HepG2 (cell line): ENCODE data around the gene IQGAP3. TPM values are rescaled to one million over a fixed set of nuclear protein-coding genes. Genes with fewer than 3 reads are reported as not detected.

ENCODE experiments used
- ATAC-seq: fragments of 200-7000 bp; cut with Tn5 transposase; 3 replicates; pipeline ENCODE4 v1.9.1; 2020; ENCODE audit warnings: mild to moderate bottlenecking, moderate library complexity
- BruUV-seq: library from RNA; stranded (reverse); fragments of 400-500 nt; replicated peaks from 2 replicates; lab custom pipeline; 2021; lab: Mats Ljungman, UMichigan
- CTCF ChIA-PET: fragments of 300-600 bp; formaldehyde crosslinking; extraction: SDS; loops from one replicate; lab custom pipeline; 2021; ENCODE audit warnings: low total read pairs, inconsistent platforms, low intra/inter-chr PET ratio; lab: Yijun Ruan, JAX
- POLR2A ChIA-PET: fragments of 350-600 bp; sonication (Branson Sonifier 250); formaldehyde crosslinking; loops from one replicate; lab custom pipeline; 2020; ENCODE audit warnings: antibody characterized with exemption, inconsistent platforms; lab: Yijun Ruan, JAX
- DNase-seq: peaks from one replicate; pipeline ENCODE4 v3.0.0-alpha.2; 2015; ENCODE audit warnings: low spot score
- FAIRE-seq: peaks from 3 replicates; lab custom pipeline; 2011; peaks lifted over from hg19 to GRCh38; lab: Jason Lieb, UNC
- H2AFZ ChIP-seq: one replicate; pipeline ENCODE4 v1.6.1; 2011; ENCODE audit warnings: low read length, inconsistent platforms
- H3K27ac ChIP-seq: fragments of 300-600 bp; 3 replicates; pipeline ENCODE4 v1.8.0; 2011; ENCODE audit warnings: mixed run types, mild to moderate bottlenecking, mixed read lengths, low read length, inconsistent platforms; ENCODE audit not compliant: insufficient read depth; ENCODE audit errors: extremely low read length
- H3K27me3 ChIP-seq, 2 experiments: fragments of 200-600 bp in 1 of 2; 2 replicates in 1 of 2; 3 replicates in 1 of 2; pipeline versions ENCODE4 v1.6.0 to v1.8.0; 2011; ENCODE audit warnings: low read length in 2 of 2, mild to moderate bottlenecking in 2 of 2, moderate library complexity in 2 of 2, inconsistent platforms in 1 of 2; ENCODE audit not compliant: insufficient read depth in 2 of 2, control insufficient read depth in 1 of 2
- H3K36me3 ChIP-seq, 2 experiments: fragments of 200-600 bp in 1 of 2; replicated peaks in 1 of 2; 2 replicates in 1 of 2; 3 replicates in 1 of 2; pipeline versions ENCODE4 v1.5.1 to v1.8.0; 2011; ENCODE audit warnings: low read length in 2 of 2, inconsistent platforms in 1 of 2; ENCODE audit not compliant: insufficient read depth in 2 of 2, control insufficient read depth in 1 of 2
- H3K4me1 ChIP-seq: 2 replicates; pipeline ENCODE4 v1.5.1; 2012; ENCODE audit warnings: low read length, inconsistent platforms; ENCODE audit not compliant: insufficient read depth
- H3K4me2 ChIP-seq: 2 replicates; pipeline ENCODE4 v1.6.0; 2011; ENCODE audit warnings: low read depth, low read length, inconsistent platforms
- H3K4me3 ChIP-seq, 3 experiments: fragments of 200-600 bp in 1 of 3; sonication (generic), shearing (Covaris generic) in 1 of 3; replicated peaks in 1 of 3; 2 replicates each; pipeline ENCODE4 v1.5.1; 2011 to 2016; ENCODE audit warnings: low read length in 3 of 3, inconsistent platforms in 2 of 3, low read depth in 2 of 3, mild to moderate bottlenecking in 2 of 3, control low read depth in 1 of 3, mixed read lengths in 1 of 3; ENCODE audit not compliant: insufficient read depth in 1 of 3
- H3K79me2 ChIP-seq: one replicate; pipeline ENCODE4 v1.6.1; 2011; ENCODE audit warnings: low read length, inconsistent platforms; ENCODE audit not compliant: insufficient read depth
- H3K9ac ChIP-seq: 2 replicates; pipeline ENCODE4 v1.6.0; 2011; ENCODE audit warnings: mild to moderate bottlenecking, low read depth, low read length, inconsistent platforms; ENCODE audit not compliant: insufficient read depth
- H3K9me3 ChIP-seq: 2 replicates; pipeline ENCODE4 v1.5.1; 2012; ENCODE audit warnings: mild to moderate bottlenecking, low read length
- H4K20me1 ChIP-seq: 2 replicates; pipeline ENCODE4 v1.6.0; 2011; ENCODE audit warnings: inconsistent platforms, mild to moderate bottlenecking, low read length, moderate library complexity; ENCODE audit not compliant: insufficient read depth
- CHCHD3 ChIP-seq: sonication (generic); formaldehyde crosslinking; IDR thresholded peaks from 2 replicates; pipeline ENCODE4 v1.8.0; 2022; ENCODE audit warnings: mild to moderate bottlenecking, missing genetic modification reagents, moderate library complexity
- DNMT1 ChIP-seq: sonication (generic); formaldehyde crosslinking; IDR thresholded peaks from 2 replicates; pipeline ENCODE4 v1.5.1; 2020; ENCODE audit warnings: mild to moderate bottlenecking, missing genetic modification reagents
- KAT2B ChIP-seq: fragments of 150-350 bp; IDR thresholded peaks from 2 replicates; pipeline ENCODE4 v1.6.1; 2014; ENCODE audit warnings: low read depth, low read length, borderline replicate concordance
- MAF1 ChIP-seq: sonication (generic); formaldehyde crosslinking; IDR thresholded peaks from 2 replicates; pipeline ENCODE4 v1.5.0; 2020; ENCODE audit warnings: missing genetic modification reagents, borderline replicate concordance
- MAFF ChIP-seq: IDR thresholded peaks from 2 replicates; pipeline ENCODE4 v1.6.1; 2011; ENCODE audit warnings: low read depth, low read length, improper control_type of control experiment
- MEF2D ChIP-seq: sonication (generic); formaldehyde crosslinking; IDR thresholded peaks from 2 replicates; pipeline ENCODE4 v1.5.1; 2020; ENCODE audit warnings: mild to moderate bottlenecking, missing genetic modification reagents
- PHF21A ChIP-seq: sonication (generic); formaldehyde crosslinking; IDR thresholded peaks from 2 replicates; pipeline ENCODE4 v1.5.0; 2020; ENCODE audit warnings: mild to moderate bottlenecking, missing genetic modification reagents
- POLR2A ChIP-seq, 2 experiments: IDR thresholded peaks; 2 replicates each; pipeline ENCODE4 v1.6.1; 2011; ENCODE audit warnings: low read depth in 2 of 2, low read length in 2 of 2, mild to moderate bottlenecking in 1 of 2, moderate library complexity in 1 of 2; ENCODE audit not compliant: insufficient read depth in 1 of 2
- POLR2AphosphoS5 ChIP-seq: IDR thresholded peaks from 2 replicates; pipeline ENCODE4 v1.6.1; 2012; ENCODE audit warnings: low read depth, low read length
- SP2 ChIP-seq: sonication (generic); formaldehyde crosslinking; IDR thresholded peaks from 2 replicates; pipeline ENCODE4 v1.5.1; 2020; ENCODE audit warnings: mild to moderate bottlenecking, missing genetic modification reagents
- ZNF10 ChIP-seq: sonication (generic); formaldehyde crosslinking; IDR thresholded peaks from 2 replicates; pipeline ENCODE4 v1.4.0; 2020; ENCODE audit warnings: mild to moderate bottlenecking, low read depth, missing genetic modification reagents, borderline replicate concordance
- ZNF33B ChIP-seq: sonication (generic); formaldehyde crosslinking; IDR thresholded peaks from 2 replicates; pipeline ENCODE4 v1.5.1; 2020; ENCODE audit warnings: mild to moderate bottlenecking, missing genetic modification reagents
- ZNF589 ChIP-seq: sonication (generic); formaldehyde crosslinking; conservative IDR thresholded peaks from 2 replicates; pipeline ENCODE4 v1.8.0; 2022; ENCODE audit warnings: mild to moderate bottlenecking, moderate library complexity, missing genetic modification reagents
- ZNF605 ChIP-seq: sonication (generic); formaldehyde crosslinking; IDR thresholded peaks from 2 replicates; pipeline ENCODE4 v1.8.0; 2022; ENCODE audit warnings: mild to moderate bottlenecking, missing genetic modification reagents
- ZNF780A ChIP-seq: sonication (generic); formaldehyde crosslinking; IDR thresholded peaks from 2 replicates; pipeline ENCODE4 v1.8.0; 2022; ENCODE audit warnings: mild to moderate bottlenecking, missing genetic modification reagents, moderate library complexity
- WGBS: methylation state at CpG from one replicate; pipeline ENCODE4 v1.1.6; 2017; ENCODE audit warnings: low lambda C conversion rate; 5-methylcytosine and 5-hydroxymethylcytosine counted together
- in situ Hi-C: cut with HindIII; loops from 2 replicates; pipeline ENCODE4 v1.10.0; 2017; ENCODE audit warnings: low pct_unique_long_range_greater_than_20kb; ENCODE audit not compliant: extremely low pct_ligation_motif_present
- intact Hi-C: fragments of 100-400 bp; cut with micrococcal nuclease; formaldehyde crosslinking; loops from one replicate; pipeline ENCODE4 v1.10.0; 2022; ENCODE audit not compliant: unreplicated experiment
- polyA plus RNA-seq, 8 experiments: library from polyadenylated mRNA; depleted of rRNA in 3 of 8; stranded (reverse) in 7 of 8; unstranded in 1 of 8; fragments of >200 nt; fragmentation: Illumina TruSeq in 4 of 8; extraction: Trizol in 4 of 8; gene quantifications; 2 replicates each; pipeline versions ENCODE4 v1.2.1 to v1.2.3, GENCODE V29; 2011 to 2016; ENCODE audit warnings: low read depth in 4 of 8, missing spikeins in 1 of 8, mixed read lengths in 1 of 8; ENCODE audit not compliant: insufficient read depth in 1 of 8
- total RNA-seq, 5 experiments: library from RNA; depleted of rRNA; stranded (reverse); fragments of >200 nt; fragmentation: Illumina TruSeq; extraction: Trizol; gene quantifications; 2 replicates each; pipeline ENCODE4 v1.2.3, GENCODE V29; 2016; ENCODE audit warnings: low read depth in 1 of 5
- TF ChIP-seq, protein P1 (sequence below): sonication (generic); formaldehyde crosslinking; IDR thresholded peaks from 2 replicates; pipeline ENCODE4 v1.4.0; 2020; ENCODE audit warnings: mild to moderate bottlenecking, missing genetic modification reagents
- TF ChIP-seq, protein P2 (sequence below): sonication (generic); formaldehyde crosslinking; IDR thresholded peaks from 2 replicates; pipeline ENCODE4 v1.8.1; 2023; ENCODE audit warnings: mild to moderate bottlenecking, inconsistent platforms, moderate library complexity, missing genetic modification reagents, borderline replicate concordance
- TF ChIP-seq, protein P3 (sequence below): sonication (generic); formaldehyde crosslinking; conservative IDR thresholded peaks from 2 replicates; pipeline ENCODE4 v1.4.0; 2020; ENCODE audit warnings: missing genetic modification reagents
- TF ChIP-seq, protein P4 (sequence below): IDR thresholded peaks from 2 replicates; pipeline ENCODE4 v1.6.1; 2016

IQGAP3 gene
- total and polyA plus RNA-seq, 2 of the 13 experiments (the other 11 are each of a cell fraction or from before 2014, with no cell fraction given) = 13.5 to 14.1 TPM

DNA sequence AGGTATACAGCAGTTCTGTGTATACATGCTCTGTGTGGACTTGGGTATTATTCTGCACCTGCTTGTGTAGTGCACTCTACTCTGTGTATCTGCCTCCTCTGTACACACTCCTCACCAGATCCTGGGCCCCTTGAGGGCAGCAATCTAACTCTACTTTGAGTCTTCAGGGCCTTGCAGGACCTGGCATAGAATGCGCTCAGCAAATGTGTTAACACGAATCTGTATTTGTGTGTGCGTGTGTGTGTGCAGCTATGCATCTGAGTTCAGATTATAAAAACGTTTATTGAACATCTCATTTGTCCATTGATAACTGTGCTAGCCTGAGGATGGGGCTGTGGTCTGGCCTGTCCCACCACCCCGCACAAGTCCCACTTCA lies 67.9 kb downstream of the IQGAP3 start:
- Histone ChIP-seq H3K9me3 (no peaks in the 10 kb centered on the region), H3K27me3 (peaks cover 2 to 36% of the 10 kb centered on the region in 2 experiments; a peak in 4 of 5 replicates), H4K20me1 (peaks cover 2% of the 10 kb centered on the region; the same call in 1 of the 2 replicates), H3K4me2 (peak overlapping the region; percentile 93), H3K79me2 (peaks cover 6% of the 10 kb centered on the region), H3K36me3 (no peaks in the 10 kb centered on the region), H3K4me1 (peaks cover 48% of the 10 kb centered on the region), H3K27ac (no peak overlapping the region), H3K9ac (peak overlapping the region; percentile 52), H3K4me3 (peak overlapping the region; percentile 28 to 73 (median 51)), H2AFZ (no peak overlapping the region)
- DNase-seq (no peak), FAIRE-seq (no peak), ATAC-seq (peak; percentile 7)
- BruUV-seq = no TSS peak
- TF ChIP-seq KAT2B (no peak), PHF21A (CRISPR knock-in tag) (peak; percentile 5), ZNF605 (CRISPR knock-in tag) (0 out of 2 replicates have a peak, but pooled peaks have one; percentile 25), ZNF10 (CRISPR knock-in tag) (no peak), POLR2AphosphoS5 (no peak), SP2 (no peak), CHCHD3 (no peak), MAF1 (no peak), MAFF (no peak), ZNF33B (CRISPR knock-in tag) (0 out of 2 replicates have a peak, but pooled peaks have one; percentile 2), ZNF589 (CRISPR knock-in tag) (0 out of 2 replicates have a peak, but pooled peaks have one; percentile 4), MEF2D (no peak), POLR2A (IDR thresholded peaks at IDR 0.05; ENCODE audit: insufficient read depth in 1 of 2, low read depth in 2 of 2, low read length in 2 of 2) (0 out of 4 replicates have a peak, but pooled peaks of 1 of the 2 experiments have one; percentile 0), ZNF780A (no peak), DNMT1 (CRISPR knock-in tag) (no peak)
- TF ChIP-seq, protein P1, sequence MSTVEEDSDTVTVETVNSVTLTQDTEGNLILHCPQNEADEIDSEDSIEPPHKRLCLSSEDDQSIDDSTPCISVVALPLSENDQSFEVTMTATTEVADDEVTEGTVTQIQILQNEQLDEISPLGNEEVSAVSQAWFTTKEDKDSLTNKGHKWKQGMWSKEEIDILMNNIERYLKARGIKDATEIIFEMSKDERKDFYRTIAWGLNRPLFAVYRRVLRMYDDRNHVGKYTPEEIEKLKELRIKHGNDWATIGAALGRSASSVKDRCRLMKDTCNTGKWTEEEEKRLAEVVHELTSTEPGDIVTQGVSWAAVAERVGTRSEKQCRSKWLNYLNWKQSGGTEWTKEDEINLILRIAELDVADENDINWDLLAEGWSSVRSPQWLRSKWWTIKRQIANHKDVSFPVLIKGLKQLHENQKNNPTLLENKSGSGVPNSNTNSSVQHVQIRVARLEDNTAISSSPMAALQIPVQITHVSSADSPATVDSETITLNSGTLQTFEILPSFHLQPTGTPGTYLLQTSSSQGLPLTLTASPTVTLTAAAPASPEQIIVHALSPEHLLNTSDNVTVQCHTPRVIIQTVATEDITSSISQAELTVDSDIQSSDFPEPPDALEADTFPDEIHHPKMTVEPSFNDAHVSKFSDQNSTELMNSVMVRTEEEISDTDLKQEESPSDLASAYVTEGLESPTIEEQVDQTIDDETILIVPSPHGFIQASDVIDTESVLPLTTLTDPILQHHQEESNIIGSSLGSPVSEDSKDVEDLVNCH (CRISPR knock-in tag) = no peak
- TF ChIP-seq, protein P2, sequence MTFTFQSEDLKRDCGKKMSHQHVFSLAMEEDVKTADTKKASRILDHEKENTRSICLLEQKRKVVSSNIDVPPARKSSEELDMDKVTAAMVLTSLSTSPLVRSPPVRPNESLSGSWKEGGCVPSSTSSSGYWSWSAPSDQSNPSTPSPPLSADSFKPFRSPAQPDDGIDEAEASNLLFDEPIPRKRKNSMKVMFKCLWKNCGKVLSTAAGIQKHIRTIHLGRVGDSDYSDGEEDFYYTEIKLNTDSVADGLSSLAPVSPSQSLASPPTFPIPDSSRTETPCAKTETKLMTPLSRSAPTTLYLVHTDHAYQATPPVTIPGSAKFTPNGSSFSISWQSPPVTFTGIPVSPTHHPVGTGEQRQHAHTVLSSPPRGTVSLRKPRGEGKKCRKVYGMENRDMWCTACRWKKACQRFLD (CRISPR knock-in tag) = no peak
- TF ChIP-seq, protein P3, sequence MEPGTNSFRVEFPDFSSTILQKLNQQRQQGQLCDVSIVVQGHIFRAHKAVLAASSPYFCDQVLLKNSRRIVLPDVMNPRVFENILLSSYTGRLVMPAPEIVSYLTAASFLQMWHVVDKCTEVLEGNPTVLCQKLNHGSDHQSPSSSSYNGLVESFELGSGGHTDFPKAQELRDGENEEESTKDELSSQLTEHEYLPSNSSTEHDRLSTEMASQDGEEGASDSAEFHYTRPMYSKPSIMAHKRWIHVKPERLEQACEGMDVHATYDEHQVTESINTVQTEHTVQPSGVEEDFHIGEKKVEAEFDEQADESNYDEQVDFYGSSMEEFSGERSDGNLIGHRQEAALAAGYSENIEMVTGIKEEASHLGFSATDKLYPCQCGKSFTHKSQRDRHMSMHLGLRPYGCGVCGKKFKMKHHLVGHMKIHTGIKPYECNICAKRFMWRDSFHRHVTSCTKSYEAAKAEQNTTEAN (CRISPR knock-in tag) = no peak
- TF ChIP-seq, protein P4, sequence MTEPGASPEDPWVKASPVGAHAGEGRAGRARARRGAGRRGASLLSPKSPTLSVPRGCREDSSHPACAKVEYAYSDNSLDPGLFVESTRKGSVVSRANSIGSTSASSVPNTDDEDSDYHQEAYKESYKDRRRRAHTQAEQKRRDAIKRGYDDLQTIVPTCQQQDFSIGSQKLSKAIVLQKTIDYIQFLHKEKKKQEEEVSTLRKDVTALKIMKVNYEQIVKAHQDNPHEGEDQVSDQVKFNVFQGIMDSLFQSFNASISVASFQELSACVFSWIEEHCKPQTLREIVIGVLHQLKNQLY = no peak
- in situ Hi-C loops (loop anchor here (5.0 kb wide), 1 partner anchor 47 kb away; no protein-coding TSS in a partner anchor), intact Hi-C loops (loop anchor here (2.0 to 5.0 kb wide), 2 partner anchors 34 to 78 kb away; no protein-coding TSS in a partner anchor)
- WGBS = 6% methylated on average over 4 of the region's 5 CpGs
- ChIA-PET POLR2A (interaction anchor here (0.7 to 2.2 kb wide), 12 partner anchors 9 to 157 kb away, joined by 3 to 37 read pairs (median 5); no protein-coding TSS in a partner anchor), CTCF (no interaction called here)
